Measurements from ENCODE around the gene OLFM2.

GRCh38 chr19:9834726-9835506 is 101.4 kb downstream of the OLFM2 start, which contains the start of gene PIN1:
- TF ChIP-seq POLR2A (IDR thresholded peaks at IDR 0.05; ENCODE audit: low read depth, low read length) (peak; percentile 46; the same call in 1 of the 2 replicates), FOS (IDR thresholded peaks at IDR 0.05; ENCODE audit: low read depth, low read length) (peak; percentile 73; the same call in 1 of the 2 replicates), SMC3 (IDR thresholded peaks at IDR 0.05; ENCODE audit: low read depth, low read length) (no peak), RAD21 (IDR thresholded peaks at IDR 0.05; ENCODE audit: low read length) (no peak), BHLHE40 (IDR thresholded peaks at IDR 0.05; ENCODE audit: low read depth, low read length) (no peak), USF2 (IDR thresholded peaks at IDR 0.05; ENCODE audit: low read depth, low read length) (0 out of 2 replicates have a peak, but pooled peaks have one; percentile 9), MXI1 (IDR thresholded peaks at IDR 0.05; ENCODE audit: borderline replicate concordance, low read depth, low read length) (peak; percentile 72; the same call in 1 of the 2 replicates), NFE2L2 (IDR thresholded peaks at IDR 0.05; ENCODE audit: low read depth, low read length) (no peak)
- TF ChIP-seq, protein P1, sequence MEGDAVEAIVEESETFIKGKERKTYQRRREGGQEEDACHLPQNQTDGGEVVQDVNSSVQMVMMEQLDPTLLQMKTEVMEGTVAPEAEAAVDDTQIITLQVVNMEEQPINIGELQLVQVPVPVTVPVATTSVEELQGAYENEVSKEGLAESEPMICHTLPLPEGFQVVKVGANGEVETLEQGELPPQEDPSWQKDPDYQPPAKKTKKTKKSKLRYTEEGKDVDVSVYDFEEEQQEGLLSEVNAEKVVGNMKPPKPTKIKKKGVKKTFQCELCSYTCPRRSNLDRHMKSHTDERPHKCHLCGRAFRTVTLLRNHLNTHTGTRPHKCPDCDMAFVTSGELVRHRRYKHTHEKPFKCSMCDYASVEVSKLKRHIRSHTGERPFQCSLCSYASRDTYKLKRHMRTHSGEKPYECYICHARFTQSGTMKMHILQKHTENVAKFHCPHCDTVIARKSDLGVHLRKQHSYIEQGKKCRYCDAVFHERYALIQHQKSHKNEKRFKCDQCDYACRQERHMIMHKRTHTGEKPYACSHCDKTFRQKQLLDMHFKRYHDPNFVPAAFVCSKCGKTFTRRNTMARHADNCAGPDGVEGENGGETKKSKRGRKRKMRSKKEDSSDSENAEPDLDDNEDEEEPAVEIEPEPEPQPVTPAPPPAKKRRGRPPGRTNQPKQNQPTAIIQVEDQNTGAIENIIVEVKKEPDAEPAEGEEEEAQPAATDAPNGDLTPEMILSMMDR (conservative IDR thresholded peaks at IDR 0.05; ENCODE audit: low read depth, low read length): peak; percentile 82
